ENCODE results near the gene FBXL14.

The FBXL14 gene

DNA sequence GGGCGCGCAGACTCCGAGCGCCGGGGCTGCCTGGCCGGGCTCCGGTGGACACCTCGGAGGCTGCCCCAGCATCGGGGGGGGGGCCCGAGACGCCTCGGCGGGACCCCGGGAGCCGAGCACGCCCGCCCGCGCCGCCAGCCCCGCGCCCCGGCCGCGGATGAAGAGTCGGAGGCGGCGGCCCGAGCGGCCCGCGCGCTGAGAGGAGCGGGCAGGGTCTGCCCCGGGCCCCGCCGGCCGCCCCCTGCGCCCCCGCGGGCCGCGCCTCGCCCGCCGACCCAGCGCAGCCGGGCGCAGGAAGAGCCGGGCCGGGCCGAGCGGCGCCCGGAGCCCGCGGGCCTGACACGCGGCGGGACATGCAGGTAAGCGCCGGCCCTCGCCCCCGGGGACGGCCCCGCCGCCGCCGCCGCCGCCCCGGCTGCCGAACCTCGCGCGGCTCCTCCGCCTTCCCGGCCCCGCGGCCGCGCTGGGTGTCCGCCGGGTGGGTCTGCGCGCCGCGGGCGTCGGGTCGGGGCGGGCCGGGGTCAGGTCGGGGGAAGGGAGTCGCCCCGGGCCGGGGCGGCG, 63.7 kb downstream of the FBXL14 start:
- TF ChIP-seq, protein P1, sequence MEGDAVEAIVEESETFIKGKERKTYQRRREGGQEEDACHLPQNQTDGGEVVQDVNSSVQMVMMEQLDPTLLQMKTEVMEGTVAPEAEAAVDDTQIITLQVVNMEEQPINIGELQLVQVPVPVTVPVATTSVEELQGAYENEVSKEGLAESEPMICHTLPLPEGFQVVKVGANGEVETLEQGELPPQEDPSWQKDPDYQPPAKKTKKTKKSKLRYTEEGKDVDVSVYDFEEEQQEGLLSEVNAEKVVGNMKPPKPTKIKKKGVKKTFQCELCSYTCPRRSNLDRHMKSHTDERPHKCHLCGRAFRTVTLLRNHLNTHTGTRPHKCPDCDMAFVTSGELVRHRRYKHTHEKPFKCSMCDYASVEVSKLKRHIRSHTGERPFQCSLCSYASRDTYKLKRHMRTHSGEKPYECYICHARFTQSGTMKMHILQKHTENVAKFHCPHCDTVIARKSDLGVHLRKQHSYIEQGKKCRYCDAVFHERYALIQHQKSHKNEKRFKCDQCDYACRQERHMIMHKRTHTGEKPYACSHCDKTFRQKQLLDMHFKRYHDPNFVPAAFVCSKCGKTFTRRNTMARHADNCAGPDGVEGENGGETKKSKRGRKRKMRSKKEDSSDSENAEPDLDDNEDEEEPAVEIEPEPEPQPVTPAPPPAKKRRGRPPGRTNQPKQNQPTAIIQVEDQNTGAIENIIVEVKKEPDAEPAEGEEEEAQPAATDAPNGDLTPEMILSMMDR (IDR thresholded peaks at IDR 0.05; ENCODE audit: low read length, missing control alignments) = no peak
- DNase-seq (ENCODE audit: low read depth) = no peak
- H3K4me3 ChIP-seq (replicated peaks; ENCODE audit: low read depth, low read length) = peak overlapping the region; percentile 43

DNA sequence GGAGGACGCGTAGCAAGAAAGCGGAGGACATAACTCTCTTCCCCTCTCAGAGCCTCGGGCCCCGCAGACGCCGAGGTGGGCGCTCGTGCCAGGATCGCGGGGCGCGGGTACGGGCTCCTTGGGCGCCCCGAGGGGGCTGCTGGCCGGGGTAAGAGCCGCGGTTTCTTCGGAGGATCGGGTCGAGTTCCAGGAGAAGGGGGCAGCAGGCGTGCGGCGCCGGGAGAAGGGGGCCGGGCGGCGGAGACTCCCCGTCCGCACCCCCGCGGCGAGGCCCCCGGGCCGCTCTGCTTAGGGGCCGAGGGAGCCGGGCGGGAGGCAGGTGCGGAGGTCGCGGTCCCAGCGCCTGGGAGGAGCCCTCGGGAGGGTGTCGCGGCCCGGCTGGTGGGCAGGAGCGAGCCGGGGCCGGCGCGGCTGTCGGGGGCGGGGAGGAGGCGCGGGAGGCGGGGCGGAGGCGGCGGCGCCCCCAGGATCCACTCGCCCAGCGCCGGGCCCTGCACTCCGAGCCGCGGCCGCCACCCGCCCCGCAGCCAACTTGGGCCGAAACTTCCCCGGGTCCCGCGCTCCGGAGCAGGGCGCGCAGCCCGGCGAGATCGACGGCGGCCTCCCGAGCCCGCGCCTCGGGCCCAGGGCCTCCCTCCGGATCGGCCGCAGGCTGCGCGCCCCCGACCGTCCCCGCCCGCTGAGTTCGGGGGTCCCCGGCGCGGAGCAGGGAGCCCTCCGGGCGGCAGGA, 64.4 kb downstream of the FBXL14 start:
- H3K4me3 ChIP-seq (replicated peaks; ENCODE audit: low read depth, low read length) = peak overlapping the region; percentile 19
- TF ChIP-seq, protein P1 (IDR thresholded peaks at IDR 0.05; ENCODE audit: low read length, missing control alignments) = no peak
- DNase-seq (ENCODE audit: low read depth) = no peak

DNA sequence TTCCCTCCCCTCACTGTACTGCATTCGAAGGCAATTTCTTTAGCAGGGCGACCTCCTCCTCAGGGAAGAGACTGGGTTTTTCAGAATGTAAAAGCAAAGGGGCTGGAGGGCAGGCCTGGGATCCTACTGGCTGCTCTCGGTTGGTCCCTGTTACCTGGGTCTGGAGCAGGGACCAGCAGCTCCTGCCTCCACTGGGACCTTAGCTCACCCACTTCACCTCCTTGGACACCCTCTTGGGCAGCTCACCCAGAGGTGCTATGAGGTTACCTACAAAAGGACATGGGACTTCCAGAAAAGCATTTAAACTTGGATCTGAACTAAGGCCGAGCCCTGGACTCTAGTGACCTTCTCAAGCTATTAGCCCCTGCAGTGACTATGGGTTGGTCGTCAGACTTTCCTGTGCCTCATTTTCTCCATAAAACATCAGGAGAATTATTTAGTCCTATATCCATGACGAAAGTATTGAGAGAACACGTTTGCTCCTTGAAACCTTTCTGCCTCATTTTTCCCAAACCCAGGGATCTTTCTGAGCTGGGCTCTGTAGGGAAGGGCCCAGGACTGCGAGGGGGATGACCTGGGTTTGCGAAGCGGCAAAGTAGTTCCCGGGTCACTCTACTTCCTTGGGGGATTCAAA, 65.0 kb downstream of the FBXL14 start:
- no peak for DNase-seq (ENCODE audit: low read depth)
- TF ChIP-seq, protein P1 (IDR thresholded peaks at IDR 0.05; ENCODE audit: low read length, missing control alignments) = no peak
- H3K4me3 ChIP-seq (replicated peaks; ENCODE audit: low read depth, low read length) = no peak overlapping the region

DNA sequence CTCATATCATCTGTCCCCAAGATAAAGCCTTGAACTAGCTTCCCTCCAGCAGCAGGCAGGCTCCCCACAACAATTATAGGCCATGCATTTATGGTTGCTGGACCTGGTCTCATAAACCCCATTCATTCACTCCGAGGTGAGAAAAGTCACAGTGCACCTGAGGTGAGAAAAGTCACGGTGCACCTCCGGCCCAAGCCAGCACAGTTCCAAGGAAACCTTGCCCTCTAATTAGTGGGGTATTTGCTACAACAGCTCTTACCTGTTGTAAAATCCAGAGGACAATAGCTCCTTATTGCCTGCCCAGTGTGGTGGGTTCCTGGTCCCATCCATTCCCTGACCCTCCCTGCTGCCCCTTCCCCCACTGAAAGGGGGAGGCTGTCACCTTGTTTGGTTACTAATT, 65.6 kb downstream of the FBXL14 start:
- DNase-seq (ENCODE audit: low read depth) = no peak
- TF ChIP-seq, protein P1 (IDR thresholded peaks at IDR 0.05; ENCODE audit: low read length, missing control alignments) = no peak
- no peak overlapping the region for H3K4me3 ChIP-seq (replicated peaks; ENCODE audit: low read depth, low read length)

DNA sequence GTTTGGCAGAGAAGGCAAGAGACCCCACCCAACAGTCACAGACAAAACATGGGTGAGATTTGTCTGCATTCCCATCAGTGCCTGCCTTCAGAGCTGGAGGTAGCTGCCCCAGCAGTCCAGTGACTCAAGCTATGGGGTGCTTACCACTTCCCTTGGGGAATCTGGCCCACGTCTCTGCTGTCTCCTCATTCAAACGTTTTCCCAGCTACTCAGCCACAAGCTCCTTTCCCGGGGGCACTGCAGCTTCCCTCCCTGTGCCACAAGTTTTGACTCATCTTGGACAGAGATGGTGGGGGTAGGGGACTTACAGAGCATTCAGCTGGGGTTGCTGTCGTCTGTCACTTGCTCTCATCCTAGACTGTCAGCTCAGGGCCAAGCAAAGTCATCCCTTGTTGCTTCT, 66.6 kb downstream of the FBXL14 start:
- H3K4me3 ChIP-seq (replicated peaks; ENCODE audit: low read depth, low read length) = no peak overlapping the region
- peak; percentile 39 for DNase-seq (ENCODE audit: low read depth)
- TF ChIP-seq, protein P1 (IDR thresholded peaks at IDR 0.05; ENCODE audit: low read length, missing control alignments) = no peak

DNA sequence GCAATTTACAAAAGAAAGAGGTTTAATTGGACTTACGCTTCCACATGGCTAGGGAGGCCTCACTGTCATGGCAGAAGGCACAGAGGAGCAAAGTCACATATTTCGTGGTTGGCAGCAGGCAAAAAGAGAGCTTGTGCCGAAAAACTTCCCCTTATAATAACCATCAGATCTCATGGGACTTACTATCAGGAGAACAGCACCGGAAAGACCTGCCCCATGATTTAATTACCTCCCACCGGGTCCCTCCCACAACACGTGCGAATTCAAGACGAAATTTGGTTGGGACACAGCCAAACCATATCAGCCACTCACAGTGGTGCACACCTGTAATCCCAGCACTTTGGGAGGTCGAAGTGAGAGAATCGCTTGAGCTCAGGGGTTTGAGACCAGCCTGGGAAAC, 68.5 kb downstream of the FBXL14 start:
- no peak for DNase-seq (ENCODE audit: low read depth)
- TF ChIP-seq, protein P1 (IDR thresholded peaks at IDR 0.05; ENCODE audit: low read length, missing control alignments) = no peak
- H3K4me3 ChIP-seq (replicated peaks; ENCODE audit: low read depth, low read length) = no peak overlapping the region

Measured in fibroblast of pulmonary artery (primary cell).